ENCODE measurements around the gene NLRP9.

GRCh38 chr19:55711719-55712118 is 26.5 kb downstream of the NLRP9 start:
- TF ChIP-seq CTCF (conservative IDR thresholded peaks at IDR 0.05; ENCODE audit: low read depth, low read length), result no peak
- TF ChIP-seq POLR2A (IDR thresholded peaks at IDR 0.05; ENCODE audit: low read depth, low read length), result no peak
- no peak for TF ChIP-seq RAD21 (IDR thresholded peaks at IDR 0.05; ENCODE audit: low read length)

Measured in IMR-90 (cell line).